SH-SY5Y (cell line): ENCODE measurements around the gene NFKBIA.

Experiments used
- GATA2 ChIP-seq: IDR thresholded peaks from 2 replicates; pipeline ENCODE4 v1.6.1; 2011; ENCODE audit warnings: mild to moderate bottlenecking, low read depth, low read length
- GATA3 ChIP-seq: IDR thresholded peaks from 2 replicates; pipeline ENCODE4 v1.6.1; 2011; ENCODE audit warnings: low read depth, mild to moderate bottlenecking, low read length, moderate library complexity

Gene NFKBIA, protein sequence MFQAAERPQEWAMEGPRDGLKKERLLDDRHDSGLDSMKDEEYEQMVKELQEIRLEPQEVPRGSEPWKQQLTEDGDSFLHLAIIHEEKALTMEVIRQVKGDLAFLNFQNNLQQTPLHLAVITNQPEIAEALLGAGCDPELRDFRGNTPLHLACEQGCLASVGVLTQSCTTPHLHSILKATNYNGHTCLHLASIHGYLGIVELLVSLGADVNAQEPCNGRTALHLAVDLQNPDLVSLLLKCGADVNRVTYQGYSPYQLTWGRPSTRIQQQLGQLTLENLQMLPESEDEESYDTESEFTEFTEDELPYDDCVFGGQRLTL

DNA sequence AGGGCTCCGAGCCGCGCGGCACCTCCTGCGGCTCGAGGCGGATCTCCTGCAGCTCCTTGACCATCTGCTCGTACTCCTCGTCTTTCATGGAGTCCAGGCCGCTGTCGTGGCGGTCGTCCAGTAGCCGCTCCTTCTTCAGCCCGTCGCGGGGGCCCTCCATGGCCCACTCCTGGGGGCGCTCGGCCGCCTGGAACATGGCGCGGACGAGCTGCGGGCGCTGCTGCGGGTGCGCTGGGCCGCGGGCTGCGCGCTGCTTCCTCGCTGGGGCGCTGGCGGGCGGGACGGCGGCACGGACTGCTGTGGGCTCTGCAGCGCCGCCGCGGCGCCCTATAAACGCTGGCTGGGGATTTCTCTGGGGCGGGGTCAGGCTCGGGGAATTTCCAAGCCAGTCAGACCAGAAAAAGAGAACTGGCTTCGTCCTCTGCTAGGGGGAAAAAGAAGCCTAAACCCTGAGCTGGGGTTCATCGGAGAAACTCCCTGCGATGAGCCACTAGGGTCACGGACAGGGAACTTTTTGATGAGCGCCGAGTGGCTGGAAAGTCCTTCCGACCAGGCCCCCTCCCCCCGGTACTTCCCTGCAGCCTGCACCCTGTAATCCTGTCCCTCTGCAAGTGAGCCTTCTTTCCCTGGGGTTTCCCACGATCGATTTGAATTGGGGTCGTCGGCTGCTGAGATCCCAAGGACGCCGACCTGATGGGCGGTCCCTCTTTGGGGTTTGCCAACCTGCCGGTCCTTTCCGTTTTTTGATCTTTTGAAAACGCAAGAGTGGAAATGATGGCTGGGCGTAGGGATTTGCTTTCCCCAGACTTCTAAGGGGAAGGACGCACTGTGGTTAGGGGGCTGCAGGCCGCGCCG, at the start of gene NFKBIA:
Gene NFKBIA (minus strand): TSS at position 301 of the 855 bp plus-strand sequence. CDS start 105 bp downstream, at position 196.
- TF ChIP-seq GATA3 (no peak), GATA2 (no peak)

DNA sequence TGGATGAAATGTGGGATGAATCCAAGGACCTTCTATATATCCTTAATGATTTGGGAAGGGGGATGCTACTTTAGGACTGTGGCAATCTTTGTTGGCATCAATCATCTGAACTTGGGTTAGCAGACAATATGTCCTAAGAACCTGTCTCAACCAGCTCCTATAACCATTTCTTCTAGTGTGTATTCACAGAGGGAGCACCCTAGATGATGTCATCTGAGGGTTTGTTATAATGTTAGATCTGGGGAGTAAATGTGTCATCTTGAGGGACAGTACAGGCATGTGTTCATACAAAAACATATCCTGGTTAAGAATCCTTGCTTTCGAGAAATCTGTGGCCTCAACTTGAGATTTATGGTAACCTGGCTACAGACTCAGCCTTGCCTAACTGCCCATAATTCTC, 41.9 kb upstream of the NFKBIA start:
- TF ChIP-seq GATA3 (no peak), GATA2 (no peak)

DNA sequence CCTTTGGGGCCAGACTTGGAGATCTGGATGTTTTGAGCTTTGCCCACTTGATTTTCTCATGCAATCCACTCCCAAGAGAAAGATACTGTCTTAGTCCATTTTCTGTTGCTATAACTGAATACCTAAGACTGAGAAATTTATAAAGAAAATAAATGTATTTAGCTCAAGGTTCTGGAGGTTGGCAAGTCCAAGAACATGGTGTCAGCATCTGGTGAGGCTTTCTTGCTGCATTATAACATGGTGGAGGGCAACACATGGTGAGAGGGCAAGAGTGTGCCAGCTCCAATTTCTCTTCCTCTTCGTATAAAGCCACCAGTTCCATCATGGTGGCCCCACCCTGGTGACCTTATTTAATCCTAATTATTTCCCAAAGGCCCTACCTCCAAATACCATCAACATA, 39.6 kb upstream of the NFKBIA start:
- no peak for TF ChIP-seq GATA2
- no peak for TF ChIP-seq GATA3

DNA sequence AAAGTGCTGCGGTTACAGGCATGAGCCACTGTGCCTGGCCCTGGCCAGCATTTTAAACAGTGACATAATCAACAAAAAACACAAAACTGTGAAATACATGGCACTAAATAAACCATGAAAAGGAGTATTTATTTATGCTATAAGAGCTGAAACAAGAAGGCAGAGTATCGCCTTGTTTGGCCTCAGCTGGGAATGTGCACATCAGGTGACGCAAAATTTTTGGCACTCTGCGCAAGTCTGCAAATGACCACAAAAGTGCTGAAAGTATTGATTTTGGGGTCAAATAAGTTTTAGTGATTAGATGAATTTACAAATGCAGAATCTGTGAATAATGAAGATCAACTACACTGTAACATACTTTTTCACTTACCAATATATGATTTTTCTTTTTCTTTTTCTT, 36.6 kb upstream of the NFKBIA start:
- TF ChIP-seq GATA2 = no peak
- TF ChIP-seq GATA3 = no peak

DNA sequence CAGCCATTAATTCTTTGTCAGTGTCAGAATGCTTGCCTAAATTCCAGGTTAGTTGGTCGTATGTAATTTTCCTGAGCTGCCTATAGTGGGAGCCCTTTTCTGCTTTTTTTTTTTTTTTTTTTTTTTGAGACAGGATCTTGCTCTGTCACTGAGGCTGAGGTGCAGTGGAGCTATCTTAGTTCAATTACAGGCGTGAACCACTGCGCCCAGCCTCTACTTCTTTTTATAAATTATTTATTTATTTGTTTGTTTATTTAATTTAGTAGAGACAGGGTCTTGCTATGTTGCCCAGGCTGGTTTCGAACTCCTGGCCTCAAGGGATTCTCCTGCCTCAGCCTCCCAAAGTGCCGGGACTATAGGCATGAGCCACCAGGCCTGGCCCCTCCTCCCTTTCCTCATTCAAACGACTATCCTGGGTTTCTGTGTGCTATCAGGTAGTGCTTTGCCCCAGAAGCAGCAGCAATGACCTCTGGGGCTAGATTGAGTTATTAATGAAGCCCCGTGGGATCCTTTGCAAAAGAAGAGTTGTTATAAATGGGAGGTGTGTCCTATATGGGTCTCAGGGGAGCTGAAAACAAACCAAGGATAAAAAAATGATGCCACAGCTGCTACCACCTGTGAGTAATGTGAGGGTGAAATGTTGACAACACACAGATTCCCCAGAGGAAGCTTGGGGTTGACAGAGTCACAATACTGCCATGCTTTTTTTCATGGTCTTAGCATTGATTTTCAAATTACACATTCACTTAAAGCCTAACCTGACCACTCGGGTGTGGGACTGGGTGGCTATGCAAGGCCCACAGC, 34.6 kb upstream of the NFKBIA start:
- no peak for TF ChIP-seq GATA3
- TF ChIP-seq GATA2 = no peak

DNA sequence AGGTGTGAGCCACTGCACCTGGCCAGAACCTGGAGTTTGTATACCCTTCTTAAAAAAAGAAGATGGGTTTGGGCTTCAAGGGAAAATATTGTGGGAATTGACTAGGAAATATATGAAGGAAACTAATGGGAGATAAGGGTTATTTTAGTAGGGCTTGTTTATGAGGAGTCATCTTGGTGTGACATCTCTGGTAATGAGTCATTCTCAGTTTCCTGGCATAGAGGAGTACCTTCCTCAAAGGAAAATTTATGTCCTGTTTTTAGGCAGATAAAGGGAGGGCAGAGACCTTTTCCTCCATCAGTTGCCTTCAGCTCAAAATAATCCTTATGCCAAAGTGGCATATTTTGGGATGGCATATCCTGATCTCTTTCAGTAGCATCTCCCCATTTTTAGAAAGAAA, 30.6 kb upstream of the NFKBIA start:
- no peak for TF ChIP-seq GATA3
- TF ChIP-seq GATA2 = no peak

DNA sequence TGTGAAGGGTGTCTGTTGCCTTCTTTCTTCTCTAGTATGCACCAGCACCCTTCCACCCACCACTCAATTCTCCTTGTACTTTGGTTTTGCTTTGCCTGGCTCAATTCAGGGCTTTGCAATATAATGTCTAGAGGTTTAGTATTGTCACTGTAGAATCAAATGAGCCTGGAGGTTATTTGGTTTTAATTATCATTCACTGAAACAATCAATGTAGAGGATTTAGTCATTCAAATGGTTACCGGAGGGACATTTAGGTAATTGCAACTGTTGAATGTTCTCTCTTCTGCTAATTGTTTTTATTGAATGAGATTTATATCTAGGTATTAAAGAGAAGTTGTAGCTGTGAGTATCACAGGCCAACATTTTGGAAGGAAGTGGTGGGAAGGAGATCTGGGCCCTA, 29.3 kb upstream of the NFKBIA start:
- TF ChIP-seq GATA3 (no peak), GATA2 (no peak)

DNA sequence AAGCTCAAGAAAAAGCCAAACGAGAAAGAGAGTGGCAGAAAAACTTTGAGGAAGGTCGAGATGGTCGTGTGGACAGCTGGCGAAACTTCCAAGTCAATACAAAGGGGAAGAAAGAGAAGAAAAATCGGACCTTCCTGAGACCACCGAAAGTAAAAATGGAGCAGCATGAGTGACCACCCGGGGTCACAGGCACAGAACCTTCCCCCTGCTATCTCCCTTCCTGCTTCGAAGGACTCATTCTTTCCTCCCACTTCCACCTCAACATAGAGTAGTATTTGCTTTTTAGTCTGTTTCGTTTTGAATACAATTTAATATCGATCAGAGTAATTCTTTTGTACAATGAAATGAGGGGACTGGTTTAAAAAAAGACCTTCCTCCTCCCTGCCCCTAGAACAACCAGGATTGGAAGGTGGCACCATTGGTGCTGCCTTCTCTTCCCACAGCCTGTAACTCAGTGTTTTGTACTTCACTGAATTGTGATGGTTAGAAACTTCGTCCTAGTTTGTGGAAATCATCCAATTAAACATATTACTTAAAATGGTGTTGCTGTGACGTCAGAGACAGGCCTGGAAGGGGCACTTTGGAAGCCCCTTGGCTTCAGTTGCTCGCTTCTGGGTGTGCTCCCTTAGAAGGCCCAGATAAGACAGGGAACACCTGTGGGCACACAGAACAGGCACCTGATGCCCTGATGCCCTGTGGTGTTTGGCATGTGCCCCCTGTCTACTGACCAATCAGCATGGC, 26.1 kb upstream of the NFKBIA start:
- no peak for TF ChIP-seq GATA3
- no peak for TF ChIP-seq GATA2

DNA sequence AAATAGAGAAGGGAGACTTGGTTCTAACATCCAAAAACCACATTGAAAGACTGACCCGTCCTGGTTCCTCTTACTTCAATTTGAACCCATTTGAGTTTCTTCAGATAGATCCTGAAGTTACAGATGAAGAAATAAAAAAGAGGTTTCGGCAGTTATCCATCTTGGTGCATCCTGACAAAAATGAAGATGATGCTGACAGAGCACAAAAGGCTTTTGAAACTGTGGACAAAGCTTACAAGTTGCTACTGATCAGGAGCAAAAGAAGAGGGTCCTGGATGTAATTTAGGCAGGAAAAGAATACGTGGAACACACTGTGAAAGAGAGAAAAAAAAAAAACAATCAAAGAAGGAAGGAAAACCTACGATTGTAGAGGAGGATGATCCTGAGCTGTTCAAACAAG, 25.4 kb upstream of the NFKBIA start:
- no peak for TF ChIP-seq GATA3
- TF ChIP-seq GATA2 = no peak

DNA sequence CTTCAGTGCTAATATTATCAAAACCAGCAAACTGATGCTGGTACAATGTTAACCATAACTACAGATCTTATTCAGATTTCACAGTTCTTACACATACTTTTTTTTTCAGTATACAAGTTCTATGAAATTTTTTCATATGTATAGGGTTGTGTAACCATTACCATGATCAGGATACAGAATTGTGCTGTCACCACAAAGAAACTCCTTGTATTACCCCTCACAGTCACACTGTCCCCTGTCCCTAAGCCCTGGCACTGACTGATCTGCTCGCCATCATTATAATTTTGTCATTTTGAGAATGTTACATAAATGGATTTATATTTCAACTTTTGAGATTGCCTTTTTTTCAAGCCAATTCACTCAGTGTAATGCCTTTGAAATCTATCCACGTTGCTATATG, 21.3 kb upstream of the NFKBIA start:
- no peak for TF ChIP-seq GATA3
- TF ChIP-seq GATA2 = no peak

DNA sequence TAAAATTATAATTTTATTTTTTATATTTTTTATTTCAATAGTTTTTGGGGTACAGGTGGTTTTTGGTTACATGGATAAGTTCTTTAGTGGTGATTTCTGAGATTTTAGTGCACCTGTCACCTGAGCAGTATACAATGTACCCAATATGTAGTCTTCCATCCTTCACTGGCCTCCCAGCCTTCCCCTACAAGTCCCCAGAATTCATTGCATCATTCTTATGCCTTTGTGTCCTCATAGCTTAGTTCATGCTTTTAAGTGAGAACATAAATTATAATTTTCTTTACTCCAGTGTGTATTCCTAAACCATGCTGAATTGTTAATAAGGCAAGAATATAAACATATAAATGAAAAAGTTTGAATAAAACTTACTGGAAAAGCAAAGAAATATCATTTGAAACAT, 19.1 kb upstream of the NFKBIA start:
- TF ChIP-seq GATA2 (no peak), GATA3 (no peak)

DNA sequence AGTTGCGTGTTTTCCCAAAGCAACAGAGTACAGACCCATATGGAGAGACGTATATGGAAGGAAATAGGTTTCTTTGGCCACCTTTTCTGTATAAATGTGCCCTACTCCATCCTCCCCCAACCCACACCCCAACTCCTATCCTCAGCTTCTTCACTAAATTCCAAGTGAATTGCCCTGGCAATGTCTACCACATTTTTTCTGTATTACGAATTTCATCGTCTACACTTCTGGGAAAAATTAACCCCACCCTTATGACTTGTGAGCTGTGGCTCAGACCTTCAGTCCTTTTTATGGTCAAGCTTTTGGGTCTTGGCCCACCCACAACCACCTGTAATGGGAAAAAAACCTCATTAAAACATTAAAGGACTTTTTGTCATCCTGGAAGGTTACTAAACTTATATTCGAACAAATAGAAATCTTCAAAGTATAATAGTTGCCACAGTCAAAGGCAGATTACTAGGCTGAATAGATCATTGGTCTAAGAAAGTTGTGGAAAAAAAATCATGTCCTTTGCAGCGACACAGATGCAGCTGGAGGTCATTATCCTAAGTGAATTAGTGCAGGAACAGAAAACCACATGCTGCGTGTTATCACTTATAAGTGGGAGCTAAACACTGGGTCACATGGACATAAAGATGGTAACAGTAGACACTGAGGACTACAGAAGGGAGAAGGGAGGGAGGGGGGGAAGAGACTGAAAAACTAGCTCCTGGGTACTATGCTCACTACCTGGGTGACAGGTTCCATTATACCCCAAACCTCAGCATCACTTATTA, 15.7 kb upstream of the NFKBIA start:
- TF ChIP-seq GATA2 (no peak), GATA3 (no peak)

DNA sequence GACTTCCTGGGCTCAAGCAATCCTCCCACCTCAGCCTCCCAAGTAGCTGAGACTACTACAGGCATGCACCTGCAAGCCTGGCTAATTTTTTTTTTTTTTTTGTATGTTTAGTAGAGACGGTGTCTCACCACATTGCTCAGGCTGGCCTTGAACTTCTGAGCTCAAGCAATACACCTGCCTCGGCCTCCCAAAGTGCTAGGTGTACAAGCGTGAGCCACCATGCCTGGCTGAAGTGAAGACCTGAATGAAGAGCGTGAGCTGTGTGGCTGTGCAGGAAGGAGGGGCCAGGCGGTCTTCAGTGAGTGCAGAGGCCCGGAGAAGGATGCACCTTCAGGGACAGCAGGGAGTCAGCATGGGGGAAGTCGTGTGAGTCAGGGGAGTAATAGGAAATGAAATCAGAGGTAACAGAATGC, 14.9 kb upstream of the NFKBIA start:
- TF ChIP-seq GATA2 = no peak
- TF ChIP-seq GATA3 = no peak
